Keratinocyte (primary cell): Measurements from ENCODE around the gene MAML2.

Source experiments
- CTCF ChIP-seq, 3 experiments: IDR thresholded peaks in 1 of 3; conservative IDR thresholded peaks in 1 of 3; optimal IDR thresholded peaks in 1 of 3; 2 replicates in 2 of 3; 3 replicates in 1 of 3; pipeline versions ENCODE3 to v1.5.1; 2011; ENCODE audit warnings: low read length in 3 of 3, mild to moderate bottlenecking in 3 of 3, moderate library complexity in 2 of 3, control low read depth in 1 of 3, inconsistent platforms in 1 of 3; ENCODE audit not compliant: insufficient read depth in 2 of 3; ENCODE audit errors: extremely low read depth in 1 of 3
- EZH2 ChIP-seq: IDR thresholded peaks from one replicate; pipeline ENCODE4 v1.6.1; 2012; ENCODE audit warnings: inconsistent platforms, mild to moderate bottlenecking, low read length, moderate library complexity

GRCh38 chr11:96143041-96143521 is 199.9 kb downstream of the MAML2 start:
- TF ChIP-seq CTCF (optimal IDR thresholded peaks at IDR 0.05 in 1 of 3, IDR thresholded peaks at IDR 0.05 in 1 of 3, conservative IDR thresholded peaks at IDR 0.05 in 1 of 3; ENCODE audit: extremely low read depth in 1 of 3, insufficient read depth in 2 of 3, low read length in 3 of 3): no peak
- TF ChIP-seq EZH2: no peak
